OCI-LY7 (cell line): ENCODE data around the gene AGPAT2. TPM values are rescaled to one million over a fixed set of nuclear protein-coding genes. Genes with fewer than 3 reads are reported as not detected.

ENCODE experiments used
- BruUV-seq: library from RNA; stranded (reverse); fragments of 400-500 nt; replicated peaks from 2 replicates; lab custom pipeline; 2021; lab: Mats Ljungman, UMichigan
- CTCF ChIA-PET: fragments of 300-600 bp; sonication (Branson Sonifier 250); formaldehyde crosslinking; loops from one replicate; lab custom pipeline; 2022; ENCODE audit warnings: antibody characterized with exemption; ENCODE audit not compliant: unreplicated experiment; lab: Charles Lee
- POLR2A ChIA-PET: fragments of 300-600 bp; sonication (Branson Sonifier 250); formaldehyde crosslinking; loops from one replicate; lab custom pipeline; 2022; ENCODE audit warnings: antibody characterized with exemption; lab: Charles Lee
- DNase-seq: peaks from one replicate; pipeline ENCODE4 v3.0.0-alpha.2; 2015; ENCODE audit warnings: low spot score
- H2AFZ ChIP-seq: fragments of 200-600 bp; sonication (generic), shearing (Covaris generic); 2 replicates; pipeline ENCODE4 v1.6.1; 2014; ENCODE audit warnings: mild to moderate bottlenecking, antibody characterized with exemption, low read length, moderate library complexity
- H3K27ac ChIP-seq: fragments of 200-600 bp; sonication (generic); 2 replicates; pipeline ENCODE4 v1.5.1; 2014; ENCODE audit warnings: mixed run types, low read depth, mild to moderate bottlenecking, moderate library complexity, low read length, inconsistent platforms; ENCODE audit not compliant: poor library complexity, severe bottlenecking
- H3K36me3 ChIP-seq: fragments of 200-600 bp; sonication (generic); 2 replicates; pipeline ENCODE4 v1.6.1; 2014; ENCODE audit warnings: mild to moderate bottlenecking, antibody characterized with exemption, low read length, moderate library complexity, mixed read lengths; ENCODE audit not compliant: insufficient read depth
- H3K4me1 ChIP-seq: fragments of 200-600 bp; sonication (generic); 2 replicates; pipeline ENCODE4 v1.5.1; 2014; ENCODE audit warnings: mild to moderate bottlenecking, low read length; ENCODE audit not compliant: insufficient read depth, poor library complexity, severe bottlenecking
- H3K4me2 ChIP-seq: fragments of 200-600 bp; sonication (generic); 2 replicates; pipeline ENCODE4 v1.6.1; 2014; ENCODE audit warnings: mild to moderate bottlenecking, low read length
- H3K4me3 ChIP-seq: fragments of 200-600 bp; sonication (generic); 2 replicates; pipeline ENCODE4 v1.5.1; 2014; ENCODE audit warnings: mild to moderate bottlenecking, low read depth, low read length; ENCODE audit not compliant: poor library complexity, severe bottlenecking
- H3K79me2 ChIP-seq: fragments of 200-600 bp; sonication (generic); 2 replicates; pipeline ENCODE4 v1.6.1; 2016; ENCODE audit warnings: low read depth, mild to moderate bottlenecking, low read length, moderate library complexity, mixed read lengths; ENCODE audit not compliant: insufficient read depth
- H3K9me2 ChIP-seq: fragments of 200-600 bp; sonication (generic); 2 replicates; pipeline ENCODE4 v1.6.1; 2016; ENCODE audit warnings: mild to moderate bottlenecking, low read length, mixed read lengths; ENCODE audit not compliant: insufficient read depth
- H3K9me3 ChIP-seq: fragments of 200-600 bp; sonication (generic); 2 replicates; pipeline ENCODE4 v1.6.1; 2014; ENCODE audit warnings: mild to moderate bottlenecking, mixed run types, low read length, mixed read lengths
- H4K20me1 ChIP-seq: fragments of 200-600 bp; sonication (generic); 2 replicates; pipeline ENCODE4 v1.6.1; 2014; ENCODE audit warnings: mild to moderate bottlenecking, antibody characterized with exemption, low read length, moderate library complexity, mixed read lengths; ENCODE audit not compliant: insufficient read depth
- EZH2phosphoT487 ChIP-seq: fragments of 200-600 bp; sonication (generic); IDR thresholded peaks from 2 replicates; pipeline ENCODE4 v1.6.1; 2018; ENCODE audit warnings: low read depth, borderline replicate concordance, mild to moderate bottlenecking, mixed run types, antibody characterized with exemption, low read length, moderate library complexity, mixed read lengths
- intact Hi-C: fragments of 100-400 bp; cut with micrococcal nuclease; formaldehyde crosslinking; loops from one replicate; pipeline ENCODE4 v1.10.0; 2022; ENCODE audit not compliant: unreplicated experiment
- total RNA-seq, 2 experiments: library from RNA; depleted of rRNA in 1 of 2; stranded (reverse); fragments of >200 nt in 1 of 2; shearing (Covaris generic) in 1 of 2; gene quantifications; 2 replicates each; pipeline ENCODE4 v1.2.3, GENCODE V29; 2014 to 2022
- TF ChIP-seq, protein P1 (sequence below): fragments of 200-600 bp; sonication (generic); conservative IDR thresholded peaks from 2 replicates; pipeline ENCODE4 v1.5.1; 2014; ENCODE audit warnings: mild to moderate bottlenecking, antibody characterized with exemption, low read length, moderate library complexity, mixed read lengths

AGPAT2 gene
- total RNA-seq, 2 experiments from 2014 or later, result 18.3 to 20.8 TPM

DNA sequence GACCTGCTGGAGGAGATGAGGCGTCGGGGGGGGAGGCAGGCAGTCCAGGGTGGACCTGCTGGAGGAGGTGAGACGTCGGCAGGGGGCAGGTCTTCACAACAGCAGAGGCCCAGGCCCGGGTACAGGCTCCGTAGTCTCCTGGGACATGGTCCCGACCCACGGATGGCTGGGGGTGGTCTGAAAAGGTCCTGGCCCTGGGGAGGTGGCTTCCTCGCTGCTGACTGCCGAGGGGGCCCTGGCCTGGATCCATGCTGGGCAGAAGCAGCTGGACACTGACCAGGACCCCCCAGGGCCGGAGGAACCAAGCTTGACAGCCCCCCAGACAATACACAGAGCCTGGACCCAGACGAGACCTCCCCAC is 16.0 kb downstream of the AGPAT2 start:
- ChIA-PET POLR2A (interaction anchor here (0.6 kb wide), 1 partner anchor 1189 kb away, joined by 5 read pairs; no protein-coding TSS in a partner anchor), CTCF (interaction anchor here (1.0 kb wide), 1 partner anchor 11 kb away, joined by 9 read pairs; no protein-coding TSS in a partner anchor)
- H2AFZ ChIP-seq, result no peak overlapping the region
- H3K4me3 ChIP-seq, result no peak overlapping the region
- DNase-seq, result no peak
- no peaks in the 10 kb centered on the region for H3K36me3 ChIP-seq
- intact Hi-C loops, result no loop called here
- no peaks in the 10 kb centered on the region for H3K9me3 ChIP-seq
- no peaks in the 10 kb centered on the region for H3K79me2 ChIP-seq
- H3K9me2 ChIP-seq, result no peaks in the 10 kb centered on the region
- BruUV-seq, result no TSS peak
- H3K4me1 ChIP-seq, result peaks cover 4% of the 10 kb centered on the region
- H3K27ac ChIP-seq, result no peak overlapping the region
- no peaks in the 10 kb centered on the region for H4K20me1 ChIP-seq
- no peak overlapping the region for H3K4me2 ChIP-seq
- no peak for TF ChIP-seq EZH2phosphoT487
- TF ChIP-seq, protein P1, sequence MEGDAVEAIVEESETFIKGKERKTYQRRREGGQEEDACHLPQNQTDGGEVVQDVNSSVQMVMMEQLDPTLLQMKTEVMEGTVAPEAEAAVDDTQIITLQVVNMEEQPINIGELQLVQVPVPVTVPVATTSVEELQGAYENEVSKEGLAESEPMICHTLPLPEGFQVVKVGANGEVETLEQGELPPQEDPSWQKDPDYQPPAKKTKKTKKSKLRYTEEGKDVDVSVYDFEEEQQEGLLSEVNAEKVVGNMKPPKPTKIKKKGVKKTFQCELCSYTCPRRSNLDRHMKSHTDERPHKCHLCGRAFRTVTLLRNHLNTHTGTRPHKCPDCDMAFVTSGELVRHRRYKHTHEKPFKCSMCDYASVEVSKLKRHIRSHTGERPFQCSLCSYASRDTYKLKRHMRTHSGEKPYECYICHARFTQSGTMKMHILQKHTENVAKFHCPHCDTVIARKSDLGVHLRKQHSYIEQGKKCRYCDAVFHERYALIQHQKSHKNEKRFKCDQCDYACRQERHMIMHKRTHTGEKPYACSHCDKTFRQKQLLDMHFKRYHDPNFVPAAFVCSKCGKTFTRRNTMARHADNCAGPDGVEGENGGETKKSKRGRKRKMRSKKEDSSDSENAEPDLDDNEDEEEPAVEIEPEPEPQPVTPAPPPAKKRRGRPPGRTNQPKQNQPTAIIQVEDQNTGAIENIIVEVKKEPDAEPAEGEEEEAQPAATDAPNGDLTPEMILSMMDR, result no peak

- no peak overlapping the region for H3K27ac ChIP-seq
- DNase-seq, result no peak
- H2AFZ ChIP-seq, result no peak overlapping the region
- intact Hi-C loops, result no loop called here
- no peak overlapping the region for H3K4me2 ChIP-seq
- no peaks in the 10 kb centered on the region for H4K20me1 ChIP-seq
- no peaks in the 10 kb centered on the region for H3K9me3 ChIP-seq
- no peak overlapping the region for H3K4me3 ChIP-seq
- peaks cover 4% of the 10 kb centered on the region for H3K4me1 ChIP-seq
- ChIA-PET CTCF (no interaction called here), POLR2A (no interaction called here)
- TF ChIP-seq EZH2phosphoT487, result no peak
- TF ChIP-seq, protein P1, result no peak
- no peaks in the 10 kb centered on the region for H3K9me2 ChIP-seq
- no TSS peak for BruUV-seq
- no peaks in the 10 kb centered on the region for H3K36me3 ChIP-seq
- no peaks in the 10 kb centered on the region for H3K79me2 ChIP-seq
These were observed 16.5 kb downstream of the AGPAT2 start for GRCh38 chr9:136670576-136671253.

DNA sequence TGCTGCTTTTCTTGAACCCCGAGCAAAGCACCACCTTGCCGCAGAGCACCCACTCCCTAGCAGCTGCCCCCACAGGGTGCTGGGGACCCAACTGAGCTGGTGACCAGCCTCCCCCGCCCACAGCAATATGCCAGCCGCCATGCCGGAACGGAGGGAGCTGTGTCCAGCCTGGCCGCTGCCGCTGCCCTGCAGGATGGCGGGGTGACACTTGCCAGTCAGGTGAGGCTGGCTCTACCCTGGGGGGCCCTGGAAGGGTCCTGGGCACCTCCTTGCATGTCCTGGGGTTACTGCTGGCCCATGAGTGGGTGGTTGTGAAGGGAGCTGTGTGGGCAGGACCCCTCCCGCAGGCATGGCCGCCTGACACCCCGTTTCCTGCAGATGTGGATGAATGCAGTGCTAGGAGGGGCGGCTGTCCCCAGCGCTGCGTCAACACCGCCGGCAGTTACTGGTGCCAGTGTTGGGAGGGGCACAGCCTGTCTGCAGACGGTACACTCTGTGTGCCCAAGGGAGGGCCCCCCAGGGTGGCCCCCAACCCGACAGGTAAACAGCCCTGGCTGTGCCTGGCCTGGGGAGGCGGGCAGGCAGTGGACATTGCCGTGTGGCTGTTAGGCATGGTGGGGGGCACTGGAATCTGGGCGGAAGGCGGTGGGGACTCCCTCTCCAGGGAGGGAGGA is 17.3 kb downstream of the AGPAT2 start:
- Histone ChIP-seq H3K4me2 (no peak overlapping the region), H3K27ac (no peak overlapping the region), H4K20me1 (no peaks in the 10 kb centered on the region), H3K4me3 (no peak overlapping the region), H3K4me1 (peaks cover 4% of the 10 kb centered on the region), H3K9me3 (no peaks in the 10 kb centered on the region), H3K9me2 (no peaks in the 10 kb centered on the region), H3K36me3 (no peaks in the 10 kb centered on the region), H2AFZ (no peak overlapping the region), H3K79me2 (no peaks in the 10 kb centered on the region)
- TF ChIP-seq, protein P1, result no peak
- TF ChIP-seq EZH2phosphoT487, result no peak
- ChIA-PET POLR2A (no interaction called here), CTCF (no interaction called here)
- no peak for DNase-seq
- no TSS peak for BruUV-seq
- intact Hi-C loops, result no loop called here
